Endothelial cell of umbilical vein (primary cell): ENCODE results near the gene ULK4. TPM values are rescaled to one million over a fixed set of nuclear protein-coding genes. Genes with fewer than 3 reads are reported as not detected.

ENCODE experiments used
- BruUV-seq: library from RNA; stranded (reverse); fragments of 400-500 nt; replicated peaks from 2 replicates; lab custom pipeline; 2021; lab: Mats Ljungman, UMichigan
- CTCF ChIA-PET: fragments of 300-600, 350-600 bp; sonication (Branson Sonifier 250); formaldehyde crosslinking; loops from one replicate; lab custom pipeline; 2021; ENCODE audit warnings: antibody characterized with exemption, inconsistent platforms; lab: Charles Lee
- POLR2A ChIA-PET: fragments of 300-600, 350-600 bp; sonication (Branson Sonifier 250); formaldehyde crosslinking; loops from one replicate; lab custom pipeline; 2021; ENCODE audit warnings: antibody characterized with exemption, inconsistent platforms; lab: Charles Lee
- DNase-seq: peaks from one replicate; pipeline ENCODE4 v3.0.0-alpha.2; 2011; ENCODE audit warnings: low read depth, low spot score
- FAIRE-seq: peaks from 2 replicates; lab custom pipeline; 2011; peaks lifted over from hg19 to GRCh38; lab: Jason Lieb, UNC
- H2AFZ ChIP-seq: 2 replicates; pipeline ENCODE4 v1.6.0; 2012; ENCODE audit warnings: low read depth, low read length, control low read depth, inconsistent platforms
- H3K27ac ChIP-seq: 2 replicates; pipeline ENCODE4 v1.5.1; 2011; ENCODE audit warnings: low read depth, mild to moderate bottlenecking, control low read depth, low read length, moderate library complexity; ENCODE audit not compliant: insufficient read depth
- H3K27me3 ChIP-seq, 2 experiments: 2 replicates each; pipeline versions ENCODE4 v1.6.0 to v1.6.1; 2011; ENCODE audit warnings: low read length in 2 of 2, mixed read lengths in 1 of 2; ENCODE audit not compliant: control insufficient read depth in 2 of 2, insufficient read depth in 2 of 2
- H3K36me3 ChIP-seq, 2 experiments: 2 replicates in 1 of 2; 3 replicates in 1 of 2; pipeline ENCODE4 v1.5.1; 2011; ENCODE audit warnings: low read length in 2 of 2, mild to moderate bottlenecking in 1 of 2, moderate library complexity in 1 of 2; ENCODE audit not compliant: control insufficient read depth in 2 of 2, insufficient read depth in 2 of 2; ENCODE audit errors: extremely low read depth in 1 of 2
- H3K4me1 ChIP-seq: 3 replicates; pipeline ENCODE4 v1.5.1; 2011; ENCODE audit warnings: mild to moderate bottlenecking, low read length; ENCODE audit not compliant: control insufficient read depth, insufficient read depth; ENCODE audit errors: extremely low read depth
- H3K4me2 ChIP-seq: 2 replicates; pipeline ENCODE4 v1.6.1; 2011; ENCODE audit warnings: low read length, control low read depth, mixed read lengths; ENCODE audit not compliant: insufficient read depth
- H3K4me3 ChIP-seq, 3 experiments: fragments of 200-600 bp in 1 of 3; sonication (generic), shearing (Covaris generic) in 1 of 3; replicated peaks in 1 of 3; 2 replicates each; pipeline ENCODE4 v1.5.1; 2011 to 2016; ENCODE audit warnings: control low read depth in 3 of 3, low read length in 3 of 3, mild to moderate bottlenecking in 2 of 3, inconsistent platforms in 1 of 3, low read depth in 1 of 3, moderate library complexity in 1 of 3; ENCODE audit not compliant: insufficient read depth in 1 of 3
- H3K79me2 ChIP-seq: 2 replicates; pipeline ENCODE4 v1.6.0; 2012; ENCODE audit warnings: low read length, inconsistent platforms; ENCODE audit not compliant: control insufficient read depth, insufficient read depth
- H3K9ac ChIP-seq: replicated peaks from 2 replicates; pipeline ENCODE3; 2011; ENCODE audit warnings: low read length, control low read depth; ENCODE audit not compliant: insufficient read depth; ENCODE audit errors: extremely low read depth
- H3K9me1 ChIP-seq: replicated peaks from 3 replicates; pipeline ENCODE4 v1.6.0; 2011; ENCODE audit warnings: mild to moderate bottlenecking, low read length; ENCODE audit not compliant: control insufficient read depth, insufficient read depth; ENCODE audit errors: extremely low read depth
- H3K9me3 ChIP-seq: replicated peaks from 2 replicates; pipeline ENCODE4 v1.5.1; 2012; ENCODE audit warnings: low read length, inconsistent platforms; ENCODE audit not compliant: control insufficient read depth, insufficient read depth
- H4K20me1 ChIP-seq: replicated peaks from 2 replicates; pipeline ENCODE3; 2011; ENCODE audit warnings: mild to moderate bottlenecking, low read length; ENCODE audit not compliant: control insufficient read depth, insufficient read depth; ENCODE audit errors: extremely low read depth
- CTCF ChIP-seq, 2 donors: IDR thresholded peaks; 1 replicate in 1 of 2; 2 replicates in 1 of 2; pipeline ENCODE4 v1.5.1; 2011; ENCODE audit warnings: low read length in 2 of 2, mild to moderate bottlenecking in 2 of 2, moderate library complexity in 2 of 2, control low read depth in 1 of 2, inconsistent platforms in 1 of 2, low read depth in 1 of 2; ENCODE audit not compliant: insufficient read depth in 1 of 2; ENCODE audit errors: extremely low read depth in 1 of 2
- EZH2 ChIP-seq: IDR thresholded peaks from 2 replicates; pipeline ENCODE4 v1.6.1; 2012; ENCODE audit warnings: borderline replicate concordance, low read depth, mild to moderate bottlenecking, moderate library complexity, low read length, inconsistent platforms; ENCODE audit not compliant: severe bottlenecking
- GATA2 ChIP-seq: IDR thresholded peaks from 2 replicates; pipeline ENCODE4 v1.7.0; 2011; ENCODE audit warnings: low read depth, mild to moderate bottlenecking, moderate library complexity, mixed read lengths, low read length; ENCODE audit not compliant: insufficient read length, insufficient read depth
- JUN ChIP-seq: IDR thresholded peaks from 2 replicates; pipeline ENCODE4 v1.6.1; 2011; ENCODE audit warnings: borderline replicate concordance, low read depth; ENCODE audit not compliant: insufficient read length, insufficient read depth
- MYC ChIP-seq: IDR thresholded peaks from one replicate; pipeline ENCODE4 v1.6.1; 2011; ENCODE audit warnings: mild to moderate bottlenecking, low read depth, low read length
- POLR2AphosphoS5 ChIP-seq: IDR thresholded peaks from 2 replicates; pipeline ENCODE4 v1.6.1; 2012; ENCODE audit warnings: low read depth, mild to moderate bottlenecking, control low read depth, low read length, moderate library complexity; ENCODE audit not compliant: insufficient read depth
- dilution Hi-C: fragments of 300-500 bp; cut with MboI; formaldehyde crosslinking; loops from one replicate; pipeline ENCODE4 v1.15.0; 2019; ENCODE audit warnings: low sequenced_read_pairs; ENCODE audit not compliant: extremely low pct_ligation_motif_present
- intact Hi-C: fragments of 100-400 bp; cut with micrococcal nuclease; formaldehyde crosslinking; loops from one replicate; pipeline ENCODE4 v1.10.0; 2022
- polyA plus RNA-seq, 4 experiments: library from polyadenylated mRNA; depleted of rRNA in 3 of 4; stranded (reverse) in 3 of 4; unstranded in 1 of 4; fragments of >200 nt; gene quantifications; 2 replicates each; pipeline versions ENCODE4 v1.2.1 to v1.2.3, GENCODE V29; 2011 to 2012; ENCODE audit warnings: missing spikeins in 1 of 4
- total RNA-seq: library from RNA; stranded (reverse); gene quantifications from 2 replicates; pipeline ENCODE4 v1.2.3, GENCODE V29; 2021

ULK4 gene
- total and polyA plus RNA-seq, 2 donors (not counting 3 experiments of a cell fraction or from before 2014, with no cell fraction given): 3.3 to 16.0 TPM

- CTCF ChIA-PET: no interaction called here
- Histone ChIP-seq H3K27ac (no peak overlapping the region), H4K20me1 (no peaks in the 10 kb centered on the region), H3K9ac (no peak overlapping the region), H3K4me3 (no peak overlapping the region), H3K36me3 (no peaks in the 10 kb centered on the region), H3K9me3 (no peaks in the 10 kb centered on the region), H3K4me1 (no peaks in the 10 kb centered on the region), H2AFZ (no peak overlapping the region), H3K79me2 (no peaks in the 10 kb centered on the region), H3K27me3 (no peaks in the 10 kb centered on the region), H3K9me1 (no peaks in the 10 kb centered on the region), H3K4me2 (no peak overlapping the region)
- DNase-seq: no peak
- intact Hi-C loops (no loop called here), dilution Hi-C loops (no loop called here)
- no peak for TF ChIP-seq JUN
- no peak for TF ChIP-seq CTCF (IDR thresholded peaks at IDR 0.05; ENCODE audit: extremely low read depth in 1 of 2, insufficient read depth in 1 of 2, low read depth in 1 of 2, low read length in 2 of 2)
- no peak for TF ChIP-seq MYC
- no peak for TF ChIP-seq EZH2
- TF ChIP-seq GATA2: no peak
- TF ChIP-seq POLR2AphosphoS5: no peak
- POLR2A ChIA-PET: no interaction called here
- BruUV-seq: no TSS peak
- no peak for FAIRE-seq
These were observed 605.1 kb downstream of the ULK4 start for GRCh38 chr3:41356775-41357174.
